Ishikawa (cell line): ENCODE results near the gene C1orf87.

ENCODE experiments used
- CEBPB ChIP-seq: IDR thresholded peaks from 2 replicates; pipeline ENCODE4 v1.6.1; 2012
- CREB1 ChIP-seq: IDR thresholded peaks from 2 replicates; pipeline ENCODE4 v1.6.1; 2012; ENCODE audit warnings: low read depth
- EGR1 ChIP-seq: IDR thresholded peaks from 2 replicates; pipeline ENCODE4 v1.6.1; 2012
- EP300 ChIP-seq: IDR thresholded peaks from 2 replicates; pipeline ENCODE4 v1.6.1; 2012; ENCODE audit warnings: borderline replicate concordance
- FOXM1 ChIP-seq: IDR thresholded peaks from 2 replicates; pipeline ENCODE4 v1.6.1; 2012; ENCODE audit warnings: low read depth, borderline replicate concordance
- NFIC ChIP-seq: IDR thresholded peaks from 2 replicates; pipeline ENCODE4 v1.6.1; 2012
- RAD21 ChIP-seq: IDR thresholded peaks from 2 replicates; pipeline ENCODE4 v1.6.1; 2012; ENCODE audit warnings: low read depth
- TAF1 ChIP-seq: IDR thresholded peaks from 2 replicates; pipeline ENCODE4 v1.6.1; 2012; ENCODE audit warnings: low read depth, mild to moderate bottlenecking
- TCF12 ChIP-seq: IDR thresholded peaks from 2 replicates; pipeline ENCODE4 v1.6.1; 2012; ENCODE audit warnings: low read depth
- TEAD4 ChIP-seq: IDR thresholded peaks from 2 replicates; pipeline ENCODE4 v1.6.1; 2012
- YY1 ChIP-seq: IDR thresholded peaks from 2 replicates; pipeline ENCODE4 v1.6.1; 2012; ENCODE audit warnings: low read depth
- ZBTB7A ChIP-seq: IDR thresholded peaks from 2 replicates; pipeline ENCODE4 v1.6.1; 2012; ENCODE audit warnings: low read depth
- TF ChIP-seq, protein P1 (sequence below): IDR thresholded peaks from 2 replicates; pipeline ENCODE4 v1.6.1; 2012; ENCODE audit warnings: low read depth, mild to moderate bottlenecking
- TF ChIP-seq, protein P2 (sequence below): IDR thresholded peaks from 2 replicates; pipeline ENCODE4 v1.6.1; 2012
- TF ChIP-seq, protein P3 (sequence below): IDR thresholded peaks from 2 replicates; pipeline ENCODE4 v1.6.1; 2012

The C1orf87 gene

DNA sequence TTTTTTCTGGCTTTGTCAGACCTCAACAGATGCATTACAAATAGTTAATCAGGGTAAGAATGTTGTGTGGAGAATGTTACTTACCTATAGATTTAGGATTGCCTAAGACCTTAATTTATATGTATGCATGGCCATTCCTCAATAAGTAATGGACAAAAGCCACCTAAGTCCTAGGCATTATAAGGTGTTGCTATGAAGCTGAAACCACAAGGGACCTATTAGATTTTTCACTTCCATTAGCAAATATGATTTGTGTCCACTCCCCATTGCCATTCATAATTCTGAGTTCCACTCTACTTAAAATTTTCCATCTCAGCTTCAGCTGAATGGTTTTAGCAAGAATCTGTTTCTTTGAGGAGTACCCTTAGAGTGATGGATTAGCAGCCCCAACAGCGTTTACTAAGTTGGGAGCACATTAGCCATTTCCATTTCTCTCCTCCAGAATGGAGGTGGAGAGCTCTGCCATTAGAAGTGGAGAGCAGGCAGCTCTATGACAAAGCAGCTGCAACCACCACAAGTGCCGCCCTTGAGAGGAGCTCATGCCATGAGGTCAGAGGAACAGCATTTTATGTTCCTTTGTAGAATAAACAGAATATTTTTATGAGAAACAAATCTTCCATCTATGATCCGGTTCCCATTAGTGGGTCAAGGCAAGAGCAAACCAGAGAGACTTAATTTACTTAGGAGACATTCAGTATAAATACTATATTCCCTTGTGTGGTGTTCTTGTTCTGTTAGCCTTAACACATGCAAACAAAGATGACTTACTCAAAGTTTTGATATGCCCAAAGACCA is 28.9 kb upstream of the C1orf87 start:
- no peak for TF ChIP-seq FOXM1
- TF ChIP-seq TAF1 = no peak
- TF ChIP-seq, protein P1, sequence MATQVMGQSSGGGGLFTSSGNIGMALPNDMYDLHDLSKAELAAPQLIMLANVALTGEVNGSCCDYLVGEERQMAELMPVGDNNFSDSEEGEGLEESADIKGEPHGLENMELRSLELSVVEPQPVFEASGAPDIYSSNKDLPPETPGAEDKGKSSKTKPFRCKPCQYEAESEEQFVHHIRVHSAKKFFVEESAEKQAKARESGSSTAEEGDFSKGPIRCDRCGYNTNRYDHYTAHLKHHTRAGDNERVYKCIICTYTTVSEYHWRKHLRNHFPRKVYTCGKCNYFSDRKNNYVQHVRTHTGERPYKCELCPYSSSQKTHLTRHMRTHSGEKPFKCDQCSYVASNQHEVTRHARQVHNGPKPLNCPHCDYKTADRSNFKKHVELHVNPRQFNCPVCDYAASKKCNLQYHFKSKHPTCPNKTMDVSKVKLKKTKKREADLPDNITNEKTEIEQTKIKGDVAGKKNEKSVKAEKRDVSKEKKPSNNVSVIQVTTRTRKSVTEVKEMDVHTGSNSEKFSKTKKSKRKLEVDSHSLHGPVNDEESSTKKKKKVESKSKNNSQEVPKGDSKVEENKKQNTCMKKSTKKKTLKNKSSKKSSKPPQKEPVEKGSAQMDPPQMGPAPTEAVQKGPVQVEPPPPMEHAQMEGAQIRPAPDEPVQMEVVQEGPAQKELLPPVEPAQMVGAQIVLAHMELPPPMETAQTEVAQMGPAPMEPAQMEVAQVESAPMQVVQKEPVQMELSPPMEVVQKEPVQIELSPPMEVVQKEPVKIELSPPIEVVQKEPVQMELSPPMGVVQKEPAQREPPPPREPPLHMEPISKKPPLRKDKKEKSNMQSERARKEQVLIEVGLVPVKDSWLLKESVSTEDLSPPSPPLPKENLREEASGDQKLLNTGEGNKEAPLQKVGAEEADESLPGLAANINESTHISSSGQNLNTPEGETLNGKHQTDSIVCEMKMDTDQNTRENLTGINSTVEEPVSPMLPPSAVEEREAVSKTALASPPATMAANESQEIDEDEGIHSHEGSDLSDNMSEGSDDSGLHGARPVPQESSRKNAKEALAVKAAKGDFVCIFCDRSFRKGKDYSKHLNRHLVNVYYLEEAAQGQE = no peak
- TF ChIP-seq RAD21 = no peak
- no peak for TF ChIP-seq EP300
- no peak for TF ChIP-seq TCF12
- TF ChIP-seq, protein P2, sequence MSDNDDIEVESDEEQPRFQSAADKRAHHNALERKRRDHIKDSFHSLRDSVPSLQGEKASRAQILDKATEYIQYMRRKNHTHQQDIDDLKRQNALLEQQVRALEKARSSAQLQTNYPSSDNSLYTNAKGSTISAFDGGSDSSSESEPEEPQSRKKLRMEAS = no peak
- TF ChIP-seq CEBPB = no peak
- TF ChIP-seq YY1 = no peak
- TF ChIP-seq, protein P3, sequence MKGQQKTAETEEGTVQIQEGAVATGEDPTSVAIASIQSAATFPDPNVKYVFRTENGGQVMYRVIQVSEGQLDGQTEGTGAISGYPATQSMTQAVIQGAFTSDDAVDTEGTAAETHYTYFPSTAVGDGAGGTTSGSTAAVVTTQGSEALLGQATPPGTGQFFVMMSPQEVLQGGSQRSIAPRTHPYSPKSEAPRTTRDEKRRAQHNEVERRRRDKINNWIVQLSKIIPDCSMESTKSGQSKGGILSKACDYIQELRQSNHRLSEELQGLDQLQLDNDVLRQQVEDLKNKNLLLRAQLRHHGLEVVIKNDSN = no peak
- TF ChIP-seq NFIC = no peak
- no peak for TF ChIP-seq CREB1
- no peak for TF ChIP-seq TEAD4
- TF ChIP-seq ZBTB7A = no peak
- TF ChIP-seq EGR1 = no peak

DNA sequence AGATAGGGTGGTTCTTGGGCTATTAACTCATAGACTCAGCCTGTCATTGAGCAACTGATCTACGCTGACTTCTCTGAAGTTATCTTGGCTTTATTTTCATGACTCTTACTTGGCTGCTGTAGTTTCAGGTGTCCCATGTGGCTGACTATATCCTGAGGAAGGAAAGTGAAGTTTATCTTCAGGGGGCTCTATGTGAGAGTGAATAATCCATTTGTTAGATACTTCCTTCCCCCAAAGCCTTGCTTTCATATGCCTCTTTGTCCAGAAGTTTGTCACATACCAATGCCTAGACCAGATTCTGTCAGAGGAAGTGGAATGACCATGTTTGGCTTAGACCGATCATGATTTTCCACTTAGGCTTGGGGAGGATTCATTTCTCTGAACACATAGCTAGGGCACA is 27.9 kb upstream of the C1orf87 start:
- TF ChIP-seq YY1 = no peak
- TF ChIP-seq TCF12 = no peak
- TF ChIP-seq TAF1 = no peak
- TF ChIP-seq EP300 = no peak
- TF ChIP-seq NFIC = no peak
- TF ChIP-seq ZBTB7A = no peak
- TF ChIP-seq, protein P3 = no peak
- TF ChIP-seq CREB1 = no peak
- TF ChIP-seq FOXM1 = no peak
- TF ChIP-seq, protein P1 = no peak
- TF ChIP-seq TEAD4 = no peak
- TF ChIP-seq, protein P2 = no peak
- no peak for TF ChIP-seq EGR1
- TF ChIP-seq RAD21 = no peak
- TF ChIP-seq CEBPB = no peak

DNA sequence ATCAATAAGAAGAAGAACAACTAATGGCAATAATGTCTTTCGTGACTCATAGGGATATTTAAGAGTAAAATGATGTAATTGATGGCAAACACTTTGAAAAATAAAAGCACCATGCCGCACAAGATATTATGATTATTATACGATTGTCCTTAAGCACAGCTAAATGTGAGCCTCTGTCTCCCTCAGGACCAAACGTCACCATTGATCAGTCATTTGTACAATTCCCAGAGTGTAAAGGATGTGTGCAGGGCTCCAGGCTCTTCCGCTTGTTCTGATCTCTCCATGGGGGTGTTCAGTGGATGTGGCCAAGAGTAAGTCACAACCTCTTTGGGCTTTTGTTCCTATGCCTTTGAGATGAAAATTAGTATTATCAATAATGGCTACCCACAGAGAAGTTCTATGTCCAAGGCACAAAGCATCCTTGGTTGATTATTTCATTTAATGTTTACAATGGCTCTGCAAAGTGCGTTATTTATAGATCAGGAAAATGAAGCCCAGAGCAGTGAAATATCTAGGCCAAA is 17.7 kb upstream of the C1orf87 start:
- no peak for TF ChIP-seq TAF1
- TF ChIP-seq CEBPB = no peak
- TF ChIP-seq TCF12 = no peak
- TF ChIP-seq TEAD4 = no peak
- TF ChIP-seq EGR1 = no peak
- TF ChIP-seq ZBTB7A = no peak
- TF ChIP-seq FOXM1 = no peak
- no peak for TF ChIP-seq CREB1
- no peak for TF ChIP-seq YY1
- TF ChIP-seq NFIC = no peak
- no peak for TF ChIP-seq RAD21
- TF ChIP-seq, protein P1 = no peak
- TF ChIP-seq, protein P2 = no peak
- TF ChIP-seq EP300 = no peak
- TF ChIP-seq, protein P3 = no peak
